Adipose tissue (tissue), 3 donors: Measurements from ENCODE around the gene SLC2A8. TPM values are rescaled to one million over a fixed set of nuclear protein-coding genes. Genes with fewer than 3 reads are reported as not detected.

Experiments
- H3K27ac ChIP-seq: one replicate; pipeline ENCODE4 v1.5.1; 2013; ENCODE audit warnings: low read depth, low read length
- WGBS, 3 donors: extraction: QIAGEN DNeasy Blood & Tissue Kit; methylation state at CpG; one replicate each; pipeline ENCODE4 v1.1.7; 2013; 5-methylcytosine and 5-hydroxymethylcytosine counted together
- polyA plus RNA-seq, 3 donors: library from polyadenylated mRNA; stranded (reverse); fragments of 200-250 nt; gene quantifications; one replicate each; pipeline ENCODE4 v1.2.3, GENCODE V29; 2013
- donor health status: healthy with polysubstance abuse.
- donor health status: Bipolar disorder and iron deficiency.
- donor health status: healthy.

The SLC2A8 gene
- polyA plus RNA-seq, 3 donors: 9.7 to 16.3 (median 15.2) TPM

GRCh38 chr9:127370147-127370579, 26.8 kb upstream of the SLC2A8 start:
- WGBS, 3 donors: 38 to 75% (median 43%) methylated on average over 7 of the region's 7 CpGs
- no peak overlapping the region for H3K27ac ChIP-seq

DNA sequence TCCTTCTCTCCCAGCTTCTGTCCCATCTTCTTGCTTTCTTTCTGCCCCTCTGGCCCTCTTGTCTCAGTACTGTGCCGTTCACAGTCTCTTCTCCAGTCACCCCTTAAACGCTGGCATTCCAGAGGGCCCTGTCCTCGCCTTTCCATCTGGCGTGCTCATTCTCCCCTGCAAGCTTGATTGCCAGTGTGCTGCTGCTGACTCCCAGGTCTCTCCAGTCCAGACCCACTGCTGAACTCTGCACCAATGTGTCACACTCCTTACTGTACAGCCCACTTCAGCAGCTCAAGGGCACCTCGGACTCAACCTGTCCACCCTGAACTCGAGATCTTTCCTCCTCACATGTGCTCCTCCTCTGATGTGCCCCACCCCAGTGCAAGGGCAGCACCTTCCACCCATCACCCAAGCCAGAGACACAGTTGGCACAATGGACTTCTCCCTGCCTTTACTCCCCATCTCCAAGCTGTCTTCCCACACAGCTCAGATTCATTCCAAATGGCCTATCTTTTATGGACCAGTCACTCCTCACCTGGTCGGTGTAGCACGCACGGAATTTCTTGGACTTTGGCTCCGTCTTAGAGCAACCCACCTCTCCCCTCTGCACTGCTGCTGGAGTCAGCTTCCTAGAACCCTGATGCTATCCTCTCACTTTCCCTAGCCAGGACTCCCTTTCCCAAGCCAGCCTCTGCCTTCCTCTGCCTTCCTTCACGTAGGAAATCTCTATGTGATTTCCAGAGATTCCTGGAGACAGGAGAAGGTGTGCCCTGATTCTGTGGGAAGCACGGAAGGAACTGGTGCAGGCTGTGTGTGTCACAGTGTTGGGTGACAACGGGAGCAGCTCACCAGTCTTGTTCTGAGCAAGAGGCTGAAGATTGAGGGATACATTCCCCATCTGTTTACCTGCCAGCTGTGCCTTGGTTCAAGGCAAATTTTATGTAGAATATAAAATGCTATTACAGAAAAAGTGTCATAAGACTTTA, 26.0 kb upstream of the SLC2A8 start:
- no peak overlapping the region for H3K27ac ChIP-seq
- WGBS, 3 donors: 84 to 89% (median 87%) methylated on average over 13 of the region's 13 CpGs

- H3K27ac ChIP-seq: no peak overlapping the region
- WGBS, 3 donors: 93 to 96% (median 94%) methylated on average over 3 of the region's 3 CpGs
Measured at GRCh38 chr9:127380479-127380878, 16.5 kb upstream of the SLC2A8 start.

- 81 to 88% (median 87%) methylated on average over 2 of the region's 2 CpGs for WGBS, 3 donors
- H3K27ac ChIP-seq: no peak overlapping the region
Measured at GRCh38 chr9:127382541-127382940, 14.4 kb upstream of the SLC2A8 start.

GRCh38 chr9:127384016-127384730, 12.8 kb upstream of the SLC2A8 start:
- 87 to 92% (median 87%) methylated on average over 11 of the region's 11 CpGs for WGBS, 3 donors
- H3K27ac ChIP-seq: no peak overlapping the region

DNA sequence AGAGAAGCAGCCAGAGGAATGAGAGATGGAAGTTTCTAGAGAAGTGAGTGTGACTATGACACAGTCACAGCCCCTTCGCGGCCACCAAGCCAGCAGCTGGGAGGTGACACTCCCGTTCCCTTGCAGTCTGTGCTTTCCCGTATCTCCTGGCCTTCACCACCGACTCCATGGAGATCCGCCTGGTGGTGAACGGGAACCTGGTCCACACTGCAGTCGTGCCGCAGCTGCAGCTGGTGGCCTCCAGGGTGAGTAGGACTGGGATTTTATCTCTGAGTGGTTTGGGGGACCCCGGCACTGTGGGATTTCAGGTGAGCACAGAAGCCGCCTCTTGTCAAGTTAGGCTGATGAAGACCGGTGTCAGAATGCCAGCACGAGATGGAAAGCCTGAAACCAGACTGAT, 12.1 kb upstream of the SLC2A8 start:
- WGBS, 3 donors: 82 to 94% (median 87%) methylated on average over 13 of the region's 13 CpGs
- H3K27ac ChIP-seq: no peak overlapping the region

- WGBS, 3 donors: 68 to 91% (median 80%) methylated on average over 4 of the region's 4 CpGs
- H3K27ac ChIP-seq: no peak overlapping the region
Measured at GRCh38 chr9:127386249-127386648, 10.7 kb upstream of the SLC2A8 start.

DNA sequence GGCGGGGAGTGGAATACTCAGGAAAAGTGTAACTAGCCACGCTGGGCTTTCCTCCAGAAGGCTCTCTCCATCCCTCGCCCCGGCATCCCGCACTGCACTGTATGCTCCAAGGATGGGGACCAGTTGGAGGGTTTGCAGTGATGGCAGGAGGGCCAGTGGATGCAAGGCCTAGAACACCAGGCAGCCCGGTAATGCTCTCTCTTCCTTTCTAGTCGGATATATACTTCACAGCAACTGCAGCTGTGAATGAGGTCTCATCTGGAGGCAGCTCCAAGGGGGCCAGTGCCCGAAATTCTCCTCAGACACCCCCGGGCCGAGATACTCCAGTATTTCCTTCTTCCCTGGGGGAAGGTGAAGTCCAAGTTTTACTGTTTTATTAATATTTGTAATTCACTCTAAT, 10.0 kb upstream of the SLC2A8 start:
- WGBS, 3 donors: 90 to 94% (median 93%) methylated on average over 10 of the region's 10 CpGs
- H3K27ac ChIP-seq: no peak overlapping the region

DNA sequence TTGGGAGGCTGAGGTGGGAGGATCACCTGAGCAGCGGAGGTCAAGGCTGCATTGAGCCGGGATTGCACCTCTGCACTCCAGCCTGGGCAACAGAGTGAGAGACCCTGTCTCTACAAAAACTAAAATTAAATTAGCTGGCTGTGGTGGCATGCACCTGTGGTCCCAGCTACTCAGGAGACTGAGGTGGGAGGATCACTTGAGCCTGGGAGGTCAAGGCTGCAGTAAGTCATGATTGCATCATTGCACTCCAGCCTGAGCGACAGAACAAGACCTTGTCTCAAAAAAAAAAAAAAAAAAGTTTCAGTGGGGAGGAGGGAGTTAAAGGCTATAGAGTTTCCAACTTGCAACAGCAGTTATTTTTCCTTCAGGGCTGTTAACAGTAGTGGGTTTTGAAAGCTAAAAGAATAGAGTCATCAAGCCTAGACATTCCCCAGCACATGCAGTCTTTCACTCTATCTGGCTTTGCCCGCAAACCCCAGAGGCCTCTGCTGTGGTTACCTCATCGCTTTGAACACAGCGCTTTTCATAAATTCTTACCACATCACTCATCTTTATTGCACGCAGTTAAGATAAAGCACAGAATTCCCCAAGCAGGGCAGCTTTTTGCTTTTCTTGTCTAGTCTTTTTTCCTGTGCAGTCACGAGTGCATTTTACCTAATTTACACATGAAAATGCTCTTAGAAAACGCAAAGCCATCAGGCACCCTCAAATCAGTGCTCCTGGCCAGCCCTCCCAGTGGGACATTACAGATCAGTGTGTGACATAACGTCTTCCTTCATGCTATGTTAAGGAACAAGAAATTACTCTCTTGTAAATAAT, 8.7 kb upstream of the SLC2A8 start:
- no peak overlapping the region for H3K27ac ChIP-seq
- WGBS, 3 donors: 37 to 62% (median 40%) methylated on average over 10 of the region's 10 CpGs

- 57 to 66% (median 63%) methylated on average over 6 of the region's 6 CpGs for WGBS, 3 donors
- H3K27ac ChIP-seq: no peak overlapping the region
Measured at GRCh38 chr9:127388856-127389238, 8.1 kb upstream of the SLC2A8 start.

DNA sequence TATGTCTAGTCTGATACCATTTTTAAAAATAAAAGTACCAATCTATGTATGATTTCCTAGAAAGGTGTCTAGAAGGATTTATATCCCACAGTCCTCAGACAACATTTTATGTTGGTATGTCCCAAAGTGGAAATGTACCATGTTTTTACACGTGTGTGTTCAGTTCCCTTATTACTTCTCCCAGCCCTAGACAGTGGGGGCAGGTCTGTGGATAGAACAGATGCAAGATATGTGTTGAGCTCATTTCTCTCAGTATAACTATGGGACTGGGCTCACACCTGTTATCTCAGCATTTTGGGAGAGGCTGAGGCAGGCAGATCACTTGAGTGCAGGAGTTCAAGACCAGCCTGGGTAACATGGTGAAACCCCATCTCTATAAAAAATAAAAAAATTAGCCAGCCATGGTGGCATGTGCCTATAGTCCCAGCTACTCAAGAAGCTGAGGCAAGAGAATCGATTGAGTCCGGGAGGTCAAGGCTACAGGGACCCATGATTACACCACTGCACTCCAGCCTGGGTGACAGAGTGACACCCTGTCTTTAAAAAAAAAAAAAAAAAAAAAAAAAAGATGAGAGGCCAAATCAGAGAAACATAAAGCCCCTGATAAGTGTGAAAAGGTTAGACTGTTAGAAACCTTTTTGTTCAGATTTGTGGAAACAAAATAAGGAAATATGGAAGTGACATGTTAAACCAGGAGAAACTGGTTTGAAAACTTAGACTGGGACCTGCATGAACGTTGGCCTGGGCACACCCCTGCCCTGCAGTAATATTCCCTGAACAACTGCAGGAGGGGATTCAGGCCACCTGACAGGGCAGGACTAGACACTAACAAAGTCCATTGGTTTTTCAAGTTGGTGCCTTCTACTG, 7.4 kb upstream of the SLC2A8 start:
- H3K27ac ChIP-seq: no peak overlapping the region
- WGBS, 3 donors: 70 to 79% (median 71%) methylated on average over 4 of the region's 4 CpGs

- WGBS, 3 donors: 59 to 81% (median 64%) methylated on average over 2 of the region's 2 CpGs
- H3K27ac ChIP-seq: no peak overlapping the region
Measured at GRCh38 chr9:127390248-127390545, 6.8 kb upstream of the SLC2A8 start.

GRCh38 chr9:127390563-127390962, 6.4 kb upstream of the SLC2A8 start:
- WGBS, 3 donors: 63 to 76% (median 67%) methylated on average over 5 of the region's 5 CpGs
- no peak overlapping the region for H3K27ac ChIP-seq

DNA sequence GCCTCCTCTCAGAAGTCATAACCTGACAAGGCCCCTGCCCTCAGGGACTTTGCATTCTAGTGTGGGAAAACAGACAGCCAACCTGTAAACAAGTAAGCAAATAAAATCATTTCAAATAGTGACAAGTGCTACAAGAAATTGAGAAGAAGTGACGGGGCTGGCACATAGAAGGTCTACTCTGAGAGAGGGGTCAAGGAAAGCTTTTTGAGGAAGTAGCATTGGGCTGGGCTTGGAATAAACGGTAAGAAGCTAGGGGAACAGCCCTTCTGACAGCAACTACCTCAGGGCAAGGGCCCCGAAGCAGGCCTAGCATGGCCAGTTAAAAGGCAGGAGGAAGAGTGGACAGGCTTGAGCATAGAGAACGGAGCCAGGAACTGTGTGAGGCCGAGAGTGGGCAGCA, 4.8 kb upstream of the SLC2A8 start:
- H3K27ac ChIP-seq: no peak overlapping the region
- WGBS, 3 donors: 69 to 89% (median 70%) methylated on average over 5 of the region's 5 CpGs

DNA sequence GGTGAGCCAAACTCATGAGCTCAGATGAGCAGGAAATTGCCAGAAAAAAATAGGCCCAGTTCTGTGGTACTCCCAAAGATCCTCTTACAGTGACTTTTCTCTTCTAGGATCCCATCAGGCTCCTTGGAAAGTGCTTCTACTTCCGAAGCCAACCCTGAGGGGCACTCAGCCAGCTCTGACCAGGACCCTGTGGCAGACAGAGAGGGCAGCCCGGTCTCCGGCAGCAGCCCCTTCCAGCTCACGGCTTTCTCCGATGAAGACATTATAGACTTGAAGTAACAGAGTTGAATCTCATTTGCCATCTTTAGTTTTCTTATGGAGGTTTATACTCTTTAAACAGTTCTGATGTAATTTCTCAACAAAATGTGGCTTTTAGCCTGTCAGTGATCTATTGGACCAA, 4.0 kb upstream of the SLC2A8 start:
- WGBS, 3 donors: 91 to 94% (median 91%) methylated on average over 5 of the region's 5 CpGs
- no peak overlapping the region for H3K27ac ChIP-seq

GRCh38 chr9:127393645-127394044, 3.3 kb upstream of the SLC2A8 start:
- 68 to 72% (median 71%) methylated on average over 2 of the region's 2 CpGs for WGBS, 3 donors
- no peak overlapping the region for H3K27ac ChIP-seq

DNA sequence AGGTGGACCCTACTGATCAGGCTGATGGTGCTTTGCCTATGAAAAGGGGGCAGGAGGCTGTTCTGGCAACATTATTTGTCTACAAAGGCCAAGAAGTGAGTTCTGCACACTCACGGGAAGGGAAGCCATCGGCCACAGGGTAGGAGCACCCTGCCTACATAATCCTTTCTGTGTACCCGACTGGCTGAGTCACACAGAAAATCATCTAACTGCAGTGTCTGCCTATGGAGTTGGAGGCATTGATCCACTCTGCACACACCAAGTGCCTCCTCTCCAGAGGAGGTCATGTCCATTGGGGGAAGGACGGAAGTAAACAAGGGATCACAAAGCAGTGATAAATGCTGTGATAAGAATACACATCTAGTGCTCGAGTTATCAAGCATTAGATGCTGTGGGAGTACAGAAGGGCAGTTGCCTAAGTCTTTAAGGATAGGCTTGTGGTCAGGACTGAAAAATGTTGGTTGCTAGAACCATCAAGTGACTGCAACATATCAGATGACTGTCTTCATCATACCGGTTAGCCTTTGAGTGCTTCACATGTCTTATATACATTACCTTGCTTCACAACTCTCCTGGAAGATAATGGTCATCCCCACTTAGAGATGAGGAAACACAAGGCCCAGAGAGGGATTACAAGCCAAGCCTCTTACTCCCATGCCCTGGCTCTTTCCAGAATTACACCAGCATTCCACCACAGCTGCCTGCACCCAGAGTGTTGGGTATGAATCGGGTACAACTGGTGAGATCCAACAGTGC, 1.3 kb upstream of the SLC2A8 start:
- H3K27ac ChIP-seq: no peak overlapping the region
- 71 to 83% (median 81%) methylated on average over 7 of the region's 7 CpGs for WGBS, 3 donors
